ENCODE measurements around the gene KRI1.

KRI1 gene

GRCh38 chr19:10514211-10515145 lies 51.3 kb downstream of the KRI1 start:
- peaks cover 90% of the 10 kb centered on the region for H3K27me3 ChIP-seq
- DNase-seq: peak; percentile 56
- H3K4me1 ChIP-seq: no peaks in the 10 kb centered on the region
- no peaks in the 10 kb centered on the region for H3K9me3 ChIP-seq
- TF ChIP-seq CTCF (IDR thresholded peaks at IDR 0.05; ENCODE audit: low read depth, low read length): no peak
- H3K4me3 ChIP-seq (ENCODE audit: low read depth, low read length): no peak overlapping the region
- H3K36me3 ChIP-seq: no peaks in the 10 kb centered on the region

DNA sequence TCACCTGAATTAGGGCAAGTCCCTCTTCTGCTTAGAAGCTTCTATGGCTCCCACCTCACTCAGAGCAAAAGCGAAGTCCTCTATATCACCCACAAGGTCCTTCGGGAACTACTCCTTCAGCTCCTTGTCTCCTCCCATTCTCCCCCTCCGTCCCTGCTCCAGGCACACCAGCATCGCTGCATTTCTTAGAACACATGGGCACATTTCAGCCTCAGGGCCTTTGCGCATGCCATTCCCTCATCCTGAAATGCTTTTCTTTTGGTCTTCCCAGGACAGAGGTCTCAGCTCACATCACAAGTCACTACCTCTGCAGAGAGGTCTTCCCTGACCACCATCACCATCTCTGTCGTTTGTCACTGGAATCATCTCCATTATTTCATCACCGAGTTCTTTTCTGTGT lies 52.6 kb downstream of the KRI1 start:
- Histone ChIP-seq H3K27me3 (peaks cover 77% of the 10 kb centered on the region), H3K9me3 (no peaks in the 10 kb centered on the region), H3K36me3 (no peaks in the 10 kb centered on the region), H3K4me1 (no peaks in the 10 kb centered on the region), H3K4me3 (ENCODE audit: low read depth, low read length) (no peak overlapping the region)
- TF ChIP-seq CTCF (IDR thresholded peaks at IDR 0.05; ENCODE audit: low read depth, low read length): no peak
- no peak for DNase-seq

- TF ChIP-seq CTCF (IDR thresholded peaks at IDR 0.05; ENCODE audit: low read depth, low read length): peak; percentile 72
- no peaks in the 10 kb centered on the region for H3K4me1 ChIP-seq
- H3K9me3 ChIP-seq: no peaks in the 10 kb centered on the region
- peaks cover 54% of the 10 kb centered on the region for H3K27me3 ChIP-seq
- no peaks in the 10 kb centered on the region for H3K36me3 ChIP-seq
- DNase-seq: peak; percentile 52
- no peak overlapping the region for H3K4me3 ChIP-seq (ENCODE audit: low read depth, low read length)
These were observed 55.5 kb downstream of the KRI1 start for GRCh38 chr19:10510301-10510802.

- no peak for TF ChIP-seq CTCF (IDR thresholded peaks at IDR 0.05; ENCODE audit: low read depth, low read length)
- Histone ChIP-seq H3K36me3 (no peaks in the 10 kb centered on the region), H3K4me3 (ENCODE audit: low read depth, low read length) (no peak overlapping the region), H3K27me3 (peaks cover 37% of the 10 kb centered on the region), H3K9me3 (no peaks in the 10 kb centered on the region), H3K4me1 (no peaks in the 10 kb centered on the region)
- DNase-seq: no peak
These were observed 57.1 kb downstream of the KRI1 start for GRCh38 chr19:10508707-10509106.

GRCh38 chr19:10508036-10508435 lies 57.8 kb downstream of the KRI1 start:
- Histone ChIP-seq H3K4me3 (ENCODE audit: low read depth, low read length) (no peak overlapping the region), H3K36me3 (no peaks in the 10 kb centered on the region), H3K4me1 (no peaks in the 10 kb centered on the region), H3K27me3 (peaks cover 31% of the 10 kb centered on the region), H3K9me3 (no peaks in the 10 kb centered on the region)
- no peak for TF ChIP-seq CTCF (IDR thresholded peaks at IDR 0.05; ENCODE audit: low read depth, low read length)
- no peak for DNase-seq
